Stimulated activated CD8-positive, alpha-beta memory T cell treated with anti-CD3 and anti-CD28 coated beads, Interleukin-2, amount 100 ng/mL, for 1 hour (primary cell): Measurements from ENCODE around the gene IL5RA.

Experiments used
- DNase-seq, 2 donors: peaks; one replicate each; pipeline ENCODE4 v3.0.0-alpha.2; 2020; ENCODE audit warnings: low read depth in 2 of 2

IL5RA gene

GRCh38 chr3:3065876-3066275, 44.3 kb downstream of the IL5RA start:
- DNase-seq = no peak

- DNase-seq = no peak
Observed at GRCh38 chr3:3064297-3064696, 45.9 kb downstream of the IL5RA start.

- DNase-seq = no peak
Observed at GRCh38 chr3:3059645-3060044, 50.5 kb downstream of the IL5RA start.

- no peak for DNase-seq
Observed at GRCh38 chr3:3053974-3054373, 56.2 kb downstream of the IL5RA start.

- no peak for DNase-seq
Observed at GRCh38 chr3:3038201-3038991, 71.8 kb downstream of the IL5RA start.

GRCh38 chr3:3037156-3037555, 73.0 kb downstream of the IL5RA start:
- DNase-seq = no peak

- no peak for DNase-seq
Observed at GRCh38 chr3:3031326-3031725, 78.8 kb downstream of the IL5RA start.

GRCh38 chr3:3027976-3028567, 82.1 kb downstream of the IL5RA start:
- no peak for DNase-seq

- DNase-seq = no peak
Observed at GRCh38 chr3:3023111-3023745, 86.9 kb downstream of the IL5RA start.

GRCh38 chr3:3020209-3020608, 90.0 kb downstream of the IL5RA start:
- no peak for DNase-seq
